GM21360 (cell line): Measurements from ENCODE around the gene KMT5C.
"Not testable (repeated sequence)": the region's sequence is repeated elsewhere in the genome, so short reads cannot be mapped to it uniquely, and the experiment has no call there.

Experiments used
- ATAC-seq: cut with Tn5 transposase; IDR thresholded peaks from one replicate; pipeline ENCODE4 v1.9.1; 2021; ENCODE audit warnings: mild to moderate bottlenecking, moderate library complexity; ENCODE audit not compliant: unreplicated experiment

Gene KMT5C

DNA sequence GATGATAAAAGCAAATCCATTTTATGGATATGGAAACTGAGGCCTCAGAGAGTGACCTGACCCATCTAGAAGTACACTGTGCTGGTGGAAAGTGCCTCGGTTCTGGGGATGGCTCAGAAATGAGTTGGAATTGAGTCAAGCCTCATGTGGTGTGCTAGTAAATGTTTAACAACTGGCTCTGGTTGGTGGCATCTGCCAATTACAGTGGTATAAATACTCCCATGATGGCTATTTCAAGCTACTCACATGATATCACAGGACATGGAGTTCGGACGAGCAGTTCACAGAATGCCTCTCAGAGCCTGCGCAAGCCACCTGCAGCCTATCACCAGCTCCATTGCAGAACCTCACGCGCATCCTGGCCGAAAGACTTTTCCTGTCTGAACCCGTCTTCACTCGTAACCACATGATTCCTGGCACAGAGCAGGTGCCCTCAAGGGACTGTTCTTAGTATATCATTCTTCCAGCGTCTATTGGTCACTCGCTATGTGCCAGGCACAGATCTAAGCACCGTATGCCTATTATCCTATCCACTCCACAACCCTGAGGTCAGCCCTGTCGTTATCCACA is 23.6 kb upstream of the KMT5C start:
- ATAC-seq = no peak

DNA sequence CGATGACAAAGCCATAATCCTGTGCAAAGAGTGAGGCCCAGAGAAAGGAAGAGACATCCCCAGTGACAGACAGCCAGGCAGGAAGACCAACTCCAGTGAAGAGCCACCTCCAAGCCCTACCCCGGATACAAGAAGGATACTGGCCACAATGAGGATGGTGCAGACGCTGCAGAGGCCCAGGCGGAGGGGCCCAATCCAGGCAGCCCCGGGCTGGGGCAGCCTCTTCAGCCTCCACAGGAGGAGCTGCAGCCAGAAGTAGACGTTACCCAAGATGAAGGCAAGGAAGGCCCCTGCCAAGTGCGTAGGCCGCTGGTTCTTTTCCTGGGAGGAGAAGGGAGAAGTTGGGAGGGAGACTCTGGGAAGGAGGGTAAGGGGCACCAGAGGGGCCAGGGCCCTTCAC is 23.0 kb upstream of the KMT5C start:
- no peak for ATAC-seq

DNA sequence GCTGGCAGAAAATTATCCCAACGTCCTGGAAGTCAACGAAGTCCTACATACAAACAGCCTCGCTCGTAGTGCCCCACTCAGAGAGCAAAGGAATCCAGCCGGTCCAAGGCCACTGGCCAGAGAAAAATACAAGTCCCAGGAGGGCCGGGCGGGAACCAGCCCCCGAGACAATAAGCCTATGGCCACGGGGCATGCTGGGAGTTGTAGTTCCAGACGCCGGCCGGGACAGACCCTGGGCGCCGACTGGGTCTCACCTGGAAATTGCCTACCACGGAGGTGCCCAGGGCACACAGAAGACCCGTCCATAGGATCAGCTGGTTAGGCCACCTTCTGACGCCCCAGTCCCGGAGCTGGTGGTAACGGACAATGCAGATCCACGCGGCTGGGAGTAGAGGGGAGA is 19.9 kb upstream of the KMT5C start:
- ATAC-seq = no peak

GRCh38 chr19:55320844-55321419 is 18.7 kb upstream of the KMT5C start:
- ATAC-seq = no peak

GRCh38 chr19:55321466-55322137 is 18.1 kb upstream of the KMT5C start:
- ATAC-seq = no peak

- ATAC-seq = no peak
Measured at GRCh38 chr19:55322204-55322885, 17.3 kb upstream of the KMT5C start.

GRCh38 chr19:55324662-55325061 is 15.0 kb upstream of the KMT5C start:
- ATAC-seq = no peak

- no peak for ATAC-seq
Measured at GRCh38 chr19:55325172-55325571, 14.5 kb upstream of the KMT5C start, which contains the start of gene TMEM150B. TSS of gene TMEM150B (minus strand) at chr19:55325341. CDS start at chr19:55321036, 4,305 bp downstream.

DNA sequence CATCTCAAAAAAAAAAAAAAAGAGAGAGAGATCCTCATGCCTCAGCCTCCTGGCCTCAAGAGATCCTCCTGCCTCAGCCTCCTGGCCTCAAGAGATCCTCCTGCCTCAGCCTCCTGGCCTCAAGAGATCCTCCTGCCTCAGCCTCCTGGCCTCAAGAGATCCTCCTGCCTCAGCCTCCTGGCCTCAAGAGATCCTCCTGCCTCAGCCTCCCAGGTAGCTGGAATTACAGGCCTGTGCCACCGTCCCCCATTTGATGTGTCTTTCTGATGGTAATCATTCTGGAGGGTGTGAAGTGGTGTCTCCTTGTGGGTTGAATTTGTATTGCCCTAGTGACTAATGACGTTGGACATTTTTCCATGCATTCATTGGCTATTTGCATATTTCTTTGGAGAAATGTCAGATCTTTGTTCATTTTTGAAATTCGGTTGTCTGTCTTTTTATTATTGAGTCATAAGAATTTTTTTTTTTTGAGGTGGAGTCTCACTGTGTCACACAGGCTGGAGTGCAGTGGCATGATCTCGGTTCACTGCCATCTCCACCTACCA is 10.8 kb upstream of the KMT5C start:
- not testable (repeated sequence) for ATAC-seq

DNA sequence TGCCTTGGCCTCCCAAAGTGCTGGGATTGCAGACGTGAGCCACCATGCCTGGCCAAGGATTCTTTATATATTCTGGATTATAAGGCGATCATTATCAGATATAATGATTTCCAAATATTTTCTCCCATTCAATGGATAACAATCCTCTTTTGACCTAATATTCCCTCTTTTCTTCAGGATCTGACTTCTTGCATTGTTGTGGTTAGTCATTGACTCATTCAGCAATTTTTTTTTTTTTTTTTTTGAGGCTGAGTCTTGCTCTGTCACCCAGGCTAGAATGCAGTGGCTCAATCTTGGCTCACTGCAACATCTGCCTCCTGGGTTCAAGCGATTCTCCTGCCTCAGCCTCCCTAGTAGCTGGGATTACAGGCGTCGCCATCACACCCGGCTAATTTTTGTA is 9.9 kb upstream of the KMT5C start:
- not testable (repeated sequence) for ATAC-seq

DNA sequence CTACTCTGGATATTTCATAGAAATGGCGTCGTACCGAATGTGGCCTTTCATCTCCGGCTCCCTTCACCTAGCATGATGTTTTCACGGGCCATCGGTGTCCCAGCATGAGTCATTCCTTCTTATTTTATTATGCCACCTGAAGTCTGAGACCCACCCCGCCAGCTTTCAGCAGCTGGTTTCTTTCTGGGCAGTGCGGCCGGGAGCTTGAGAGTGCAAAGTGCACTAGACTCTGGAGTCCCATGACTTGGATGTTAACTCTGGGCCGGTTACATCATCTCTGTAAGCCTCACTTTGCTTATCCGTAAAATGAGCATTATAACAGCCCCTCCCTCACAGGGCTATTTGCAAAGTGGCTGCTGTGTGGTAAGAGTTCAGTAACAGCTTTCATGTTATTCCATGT is 5.8 kb upstream of the KMT5C start:
- ATAC-seq = no peak

DNA sequence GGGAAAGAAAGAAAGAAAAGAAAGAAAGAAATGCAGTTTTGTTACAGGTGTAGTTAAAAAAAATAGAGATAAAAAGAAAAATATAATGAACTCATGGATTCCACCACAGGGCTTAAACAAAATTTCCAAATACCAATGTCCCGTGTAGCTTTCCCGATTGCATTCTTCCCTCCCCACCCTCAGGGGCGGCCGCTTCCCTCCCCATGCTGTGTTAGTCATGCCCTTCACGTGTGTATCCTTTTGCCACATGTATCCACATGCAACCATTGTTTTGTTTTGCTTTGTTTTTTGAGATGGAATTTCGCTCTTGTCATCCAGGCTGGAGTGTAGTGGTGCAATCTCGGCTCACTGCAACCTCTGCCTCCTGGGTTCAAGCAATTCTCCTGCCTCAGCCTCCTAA is 3.6 kb upstream of the KMT5C start:
- no peak for ATAC-seq

DNA sequence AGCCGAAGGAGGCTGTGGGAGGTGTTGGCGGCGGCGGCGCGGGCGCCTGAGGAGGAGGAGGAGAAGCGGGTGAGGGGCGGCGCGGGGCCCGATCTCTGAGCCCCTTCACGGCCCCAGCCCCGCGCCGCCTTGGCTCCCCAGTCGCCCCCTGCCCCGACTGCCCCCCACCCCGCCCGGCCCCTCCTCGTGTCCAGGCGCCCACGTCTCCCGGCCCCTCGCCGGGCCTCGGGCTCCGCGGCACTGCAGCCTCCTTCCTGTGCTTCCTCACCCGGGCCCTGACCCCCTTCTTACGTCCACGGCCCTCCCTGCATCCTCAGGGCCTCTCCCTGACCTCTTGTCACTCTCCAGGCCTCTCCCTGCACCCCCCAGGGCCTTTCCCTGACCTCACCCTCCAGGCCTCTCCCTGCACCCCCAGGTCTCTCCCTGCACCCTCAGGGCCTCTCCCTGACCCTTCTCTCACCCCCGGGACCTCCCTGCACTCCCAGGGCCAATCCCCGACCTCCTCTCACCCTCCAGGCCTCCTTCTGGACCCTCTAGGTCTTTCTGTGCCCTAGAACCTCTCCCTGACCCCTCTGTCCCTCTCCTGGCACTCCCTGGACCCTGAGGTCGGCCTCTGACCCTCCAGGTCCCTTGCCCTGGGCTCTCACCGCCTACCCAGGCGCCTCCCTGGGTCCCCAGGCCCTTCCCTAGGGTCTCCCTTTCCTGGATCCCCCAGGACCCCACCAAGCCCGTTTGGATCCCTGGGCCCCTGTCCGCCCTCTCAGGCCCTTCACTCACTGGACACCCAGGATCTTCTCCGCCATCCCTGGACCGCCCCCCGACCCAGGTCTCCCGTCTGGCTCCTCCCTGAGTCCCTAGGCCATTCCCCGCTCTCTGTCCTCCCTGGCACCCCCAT is 460 bp downstream of the KMT5C start:
- ATAC-seq = no peak

GRCh38 chr19:55340784-55341147 is 1.1 kb downstream of the KMT5C start:
- ATAC-seq = no peak

DNA sequence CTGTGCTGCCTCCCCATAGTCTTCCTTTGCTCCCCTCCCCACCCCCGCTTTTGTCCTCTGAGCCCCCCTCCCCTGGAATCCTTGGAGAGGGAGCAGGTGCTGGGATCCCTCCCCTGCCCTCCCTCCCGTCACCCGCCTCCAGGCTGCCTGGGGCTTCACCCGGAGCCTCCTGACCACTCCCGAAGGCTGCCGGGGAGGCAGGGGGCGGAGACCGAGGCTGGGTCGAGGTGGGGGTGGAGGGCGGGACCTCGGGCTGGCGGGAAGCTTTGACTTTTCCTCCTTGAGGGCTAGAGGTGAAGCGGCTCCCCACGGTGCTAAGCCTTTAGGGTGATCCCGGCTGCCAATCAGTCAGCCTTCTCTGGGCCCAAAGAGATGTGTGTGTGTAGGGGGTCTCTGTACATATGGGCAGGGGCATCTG is 1.5 kb downstream of the KMT5C start:
- no peak for ATAC-seq

- ATAC-seq = no peak
Measured at GRCh38 chr19:55341595-55342531, 2.2 kb downstream of the KMT5C start.

DNA sequence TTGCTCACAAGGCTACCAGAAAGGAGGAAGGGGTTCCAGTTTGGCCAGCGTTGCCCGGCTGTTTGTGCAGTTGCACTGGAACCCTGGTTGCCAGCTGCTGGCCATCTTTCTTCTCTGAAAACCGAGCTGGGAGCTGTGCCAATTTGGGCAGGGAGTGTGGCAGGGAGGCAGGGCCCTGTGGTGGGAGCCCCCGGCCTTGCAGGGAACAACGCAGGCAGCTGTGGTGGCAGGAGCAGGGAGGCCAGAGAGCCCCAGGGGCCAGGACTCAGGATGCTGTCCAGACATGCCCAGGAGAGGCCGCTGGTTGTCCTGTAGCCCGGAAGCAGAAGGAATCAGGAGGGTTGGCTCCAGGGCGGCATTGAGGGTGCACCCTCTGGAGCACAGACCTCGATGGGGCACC is 4.8 kb downstream of the KMT5C start:
- ATAC-seq = no peak

DNA sequence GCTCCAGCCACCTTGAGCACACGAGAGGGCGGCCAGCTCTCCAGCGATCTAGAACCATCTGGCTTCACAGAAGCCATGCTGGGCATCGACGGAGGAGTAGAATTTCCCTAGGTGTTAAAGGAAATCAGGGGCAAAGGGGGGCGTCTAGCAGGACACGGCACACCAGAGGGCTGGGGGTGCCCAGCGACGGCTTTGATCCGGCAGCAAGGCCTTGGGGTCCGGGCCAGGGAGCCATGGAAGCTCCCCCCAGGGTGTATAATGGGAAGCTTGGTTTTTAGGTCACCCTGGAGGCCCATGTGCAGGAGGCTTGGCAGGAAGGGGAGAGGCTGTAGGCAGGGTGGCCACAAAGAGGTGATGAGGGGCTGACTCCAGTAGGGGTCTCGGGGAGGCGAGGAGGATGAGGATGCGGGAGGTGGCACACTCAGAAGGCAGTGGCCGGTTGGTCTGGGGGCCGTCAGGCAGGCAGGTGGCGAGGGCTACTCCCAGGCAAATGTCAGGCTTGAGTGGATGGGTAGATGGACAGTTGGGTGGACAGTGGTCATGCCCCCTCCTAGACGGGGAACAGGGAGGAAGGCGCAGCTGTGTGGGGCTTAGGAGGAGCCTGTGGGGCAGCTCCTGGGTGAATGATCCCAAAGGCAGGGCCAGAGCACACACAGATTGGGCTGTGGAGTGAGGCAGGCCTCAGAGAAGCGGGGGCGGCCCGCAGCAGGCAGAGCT is 5.6 kb downstream of the KMT5C start:
- no peak for ATAC-seq
